ENCODE data around the gene ACOT9.
"Not testable (repeated sequence)": the region's sequence is repeated elsewhere in the genome, so short reads cannot be mapped to it uniquely, and the experiment has no call there.

ACOT9 gene, protein sequence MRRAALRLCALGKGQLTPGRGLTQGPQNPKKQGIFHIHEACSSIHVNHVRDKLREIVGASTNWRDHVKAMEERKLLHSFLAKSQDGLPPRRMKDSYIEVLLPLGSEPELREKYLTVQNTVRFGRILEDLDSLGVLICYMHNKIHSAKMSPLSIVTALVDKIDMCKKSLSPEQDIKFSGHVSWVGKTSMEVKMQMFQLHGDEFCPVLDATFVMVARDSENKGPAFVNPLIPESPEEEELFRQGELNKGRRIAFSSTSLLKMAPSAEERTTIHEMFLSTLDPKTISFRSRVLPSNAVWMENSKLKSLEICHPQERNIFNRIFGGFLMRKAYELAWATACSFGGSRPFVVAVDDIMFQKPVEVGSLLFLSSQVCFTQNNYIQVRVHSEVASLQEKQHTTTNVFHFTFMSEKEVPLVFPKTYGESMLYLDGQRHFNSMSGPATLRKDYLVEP

GRCh38 chrX:23742697-23743622 is at the start of gene ACOT9:
TSS of gene ACOT9 (minus strand) at chrX:23743276. CDS start at chrX:23743144, 132 bp downstream.
- no peak for DNase-seq

GRCh38 chrX:23790155-23790497 is 47.0 kb upstream of the ACOT9 start:
- DNase-seq, result no peak

GRCh38 chrX:23789386-23790154 is 46.5 kb upstream of the ACOT9 start:
- DNase-seq, result no peak

GRCh38 chrX:23788946-23789345 is 45.9 kb upstream of the ACOT9 start:
- DNase-seq, result no peak

GRCh38 chrX:23788521-23788920 is 45.4 kb upstream of the ACOT9 start:
- DNase-seq, result no peak

- no peak for DNase-seq
Measured at GRCh38 chrX:23787745-23788118, 44.7 kb upstream of the ACOT9 start.

DNA sequence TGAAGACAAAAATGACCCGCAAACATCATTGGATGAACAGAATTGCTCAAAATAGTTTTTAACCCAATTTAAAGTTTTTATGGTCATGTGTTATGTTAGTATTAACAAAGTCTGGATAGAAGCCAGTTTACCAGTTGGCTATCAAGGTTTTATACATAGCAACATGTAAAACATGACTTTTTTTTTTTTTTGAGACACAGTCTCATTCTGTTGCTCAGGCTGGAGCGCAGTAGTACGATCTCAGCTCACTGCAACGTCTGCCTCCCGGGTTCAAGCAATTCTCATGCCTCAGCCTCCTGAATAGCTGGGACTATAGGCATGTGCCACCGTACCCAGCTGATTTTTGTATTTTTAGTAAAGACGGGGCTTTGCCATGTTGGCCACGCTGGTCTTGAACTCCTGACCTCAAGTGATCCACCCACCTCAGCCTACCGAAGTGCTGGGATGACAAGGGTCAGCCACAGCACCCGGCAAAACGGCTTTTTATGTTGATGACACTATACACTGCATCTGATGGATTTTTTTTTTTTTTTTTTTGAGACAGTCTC is 43.3 kb upstream of the ACOT9 start:
- no peak for DNase-seq

DNA sequence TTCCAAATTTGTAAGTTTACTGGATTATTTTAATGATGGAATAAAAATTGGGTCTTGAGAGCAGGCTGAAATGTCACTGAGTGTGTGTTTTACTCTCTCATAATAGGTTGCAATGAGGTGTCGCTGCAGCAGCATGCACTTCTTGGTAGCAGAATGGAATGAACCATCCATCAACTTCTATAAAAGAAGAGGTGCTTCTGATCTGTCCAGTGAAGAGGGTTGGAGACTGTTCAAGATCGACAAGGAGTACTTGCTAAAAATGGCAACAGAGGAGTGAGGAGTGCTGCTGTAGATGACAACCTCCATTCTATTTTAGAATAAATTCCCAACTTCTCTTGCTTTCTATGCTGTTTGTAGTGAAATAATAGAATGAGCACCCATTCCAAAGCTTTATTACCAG is 42.5 kb upstream of the ACOT9 start:
- DNase-seq, result no peak

DNA sequence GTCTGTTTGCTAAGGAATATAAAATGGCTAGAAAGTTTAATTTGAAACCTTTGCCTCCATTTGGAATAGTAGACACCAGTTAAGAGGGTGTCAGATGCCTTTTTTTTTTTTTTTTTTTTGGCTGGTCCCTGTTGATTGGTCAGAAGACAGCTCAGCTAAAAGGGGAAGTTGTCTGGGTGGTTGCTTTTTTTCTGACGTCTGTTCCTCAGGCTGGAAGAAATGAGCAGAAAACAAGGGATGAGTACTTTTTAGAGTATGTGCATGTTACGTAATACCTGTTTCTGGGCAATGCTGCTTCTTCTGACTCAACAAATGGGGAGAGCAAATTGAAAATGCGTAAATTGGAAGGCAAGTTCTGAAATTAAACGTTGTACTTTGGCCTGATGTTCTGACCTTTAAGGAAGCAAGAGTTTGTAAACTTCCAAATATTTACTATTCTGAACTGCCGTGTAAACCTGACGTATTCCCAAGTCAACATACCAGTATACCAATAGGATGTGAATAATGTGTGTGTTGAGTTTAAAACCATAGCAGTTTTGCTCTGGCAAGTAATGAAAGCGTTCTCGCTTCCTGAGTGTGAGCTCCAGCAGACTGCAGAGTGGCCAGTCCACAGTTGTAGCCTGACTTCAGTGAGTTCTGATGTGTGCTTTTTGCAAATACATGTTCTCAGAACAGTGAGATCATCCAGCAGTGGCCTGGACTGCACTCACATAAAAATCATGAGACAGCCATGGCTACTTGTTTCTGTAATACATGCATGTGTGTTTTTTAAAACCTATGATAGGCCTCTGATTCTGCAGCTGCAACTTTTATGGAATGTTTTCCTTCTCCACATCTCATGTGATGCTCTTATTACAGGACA is 41.6 kb upstream of the ACOT9 start:
- DNase-seq, result no peak

GRCh38 chrX:23783589-23784469 is 40.8 kb upstream of the ACOT9 start:
- DNase-seq, result no peak

GRCh38 chrX:23782863-23783588 is 40.0 kb upstream of the ACOT9 start, which contains the start of gene SAT1:
TSS of gene SAT1 (plus strand) at chrX:23783173. CDS start at chrX:23783352, 179 bp downstream.
- DNase-seq, result peak; percentile 87

GRCh38 chrX:23782455-23782854 is 39.4 kb upstream of the ACOT9 start:
- no peak for DNase-seq

GRCh38 chrX:23779025-23779424 is 35.9 kb upstream of the ACOT9 start:
- no peak for DNase-seq

DNA sequence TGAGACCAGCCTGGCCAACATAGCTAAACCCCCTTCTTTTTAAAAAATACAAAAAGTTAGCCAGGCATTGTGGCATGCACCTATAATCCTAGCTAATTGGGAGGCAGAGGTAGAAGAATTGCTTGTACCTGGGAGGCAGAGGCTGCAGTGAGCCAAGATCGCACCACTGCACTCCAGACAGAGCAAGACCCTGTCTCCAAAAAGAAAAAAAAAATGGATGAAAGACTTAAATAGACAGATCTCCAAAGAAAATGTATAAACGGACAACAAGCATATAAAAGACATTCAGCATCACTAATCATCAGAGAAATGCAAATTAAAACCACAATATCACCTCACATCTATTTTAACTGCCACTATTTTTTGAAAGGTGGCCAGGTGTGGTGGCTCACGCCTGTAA is 33.3 kb upstream of the ACOT9 start:
- DNase-seq, result no peak

DNA sequence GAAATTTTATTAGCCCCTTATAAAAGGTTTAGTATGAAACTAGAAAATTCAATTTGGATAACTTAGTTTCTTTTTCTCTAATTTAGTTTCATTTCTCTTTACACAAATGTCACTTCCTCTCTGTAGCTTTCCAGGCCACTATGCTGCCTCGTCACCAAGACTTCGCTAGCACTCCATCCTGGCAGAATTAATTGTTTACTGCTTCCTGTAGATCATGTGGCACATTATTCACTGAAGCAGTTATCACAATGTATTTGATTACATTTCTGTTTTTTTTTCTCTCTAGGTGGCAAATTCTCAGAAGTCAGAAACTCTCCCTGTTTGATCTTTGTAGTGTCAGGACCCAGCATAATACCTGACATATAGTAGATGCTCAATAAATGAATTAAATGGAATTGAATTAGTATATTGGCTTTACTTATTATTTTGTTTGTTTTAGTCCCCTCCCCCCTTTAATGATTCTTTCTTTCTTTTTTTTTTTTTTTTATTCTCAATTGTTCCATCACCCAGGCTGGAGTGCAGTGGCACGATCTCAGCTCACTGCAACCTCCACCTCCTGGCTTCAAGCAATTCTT is 30.6 kb upstream of the ACOT9 start:
- no peak for DNase-seq

- not testable (repeated sequence) for DNase-seq
Measured at GRCh38 chrX:23771086-23771485, 28.0 kb upstream of the ACOT9 start.

DNA sequence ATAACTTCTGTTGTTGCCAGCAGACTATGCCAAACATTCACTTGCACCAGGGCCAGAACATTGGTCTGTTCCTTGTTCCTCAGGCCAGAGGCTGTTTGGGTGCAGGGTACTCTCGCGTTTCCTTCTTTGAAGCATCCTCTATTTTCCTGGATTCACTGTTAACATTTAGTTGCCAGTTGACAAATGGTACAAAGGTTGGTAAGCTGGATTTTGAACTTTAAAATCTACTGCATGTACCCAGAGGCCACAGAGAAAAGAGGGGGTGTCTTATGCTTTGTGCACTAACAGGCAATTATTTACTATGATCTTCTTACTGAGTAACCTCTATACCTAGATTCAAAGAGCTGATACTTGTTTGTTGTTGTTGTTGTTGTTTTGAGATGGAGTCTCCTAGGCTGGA is 27.1 kb upstream of the ACOT9 start:
- DNase-seq, result no peak

DNA sequence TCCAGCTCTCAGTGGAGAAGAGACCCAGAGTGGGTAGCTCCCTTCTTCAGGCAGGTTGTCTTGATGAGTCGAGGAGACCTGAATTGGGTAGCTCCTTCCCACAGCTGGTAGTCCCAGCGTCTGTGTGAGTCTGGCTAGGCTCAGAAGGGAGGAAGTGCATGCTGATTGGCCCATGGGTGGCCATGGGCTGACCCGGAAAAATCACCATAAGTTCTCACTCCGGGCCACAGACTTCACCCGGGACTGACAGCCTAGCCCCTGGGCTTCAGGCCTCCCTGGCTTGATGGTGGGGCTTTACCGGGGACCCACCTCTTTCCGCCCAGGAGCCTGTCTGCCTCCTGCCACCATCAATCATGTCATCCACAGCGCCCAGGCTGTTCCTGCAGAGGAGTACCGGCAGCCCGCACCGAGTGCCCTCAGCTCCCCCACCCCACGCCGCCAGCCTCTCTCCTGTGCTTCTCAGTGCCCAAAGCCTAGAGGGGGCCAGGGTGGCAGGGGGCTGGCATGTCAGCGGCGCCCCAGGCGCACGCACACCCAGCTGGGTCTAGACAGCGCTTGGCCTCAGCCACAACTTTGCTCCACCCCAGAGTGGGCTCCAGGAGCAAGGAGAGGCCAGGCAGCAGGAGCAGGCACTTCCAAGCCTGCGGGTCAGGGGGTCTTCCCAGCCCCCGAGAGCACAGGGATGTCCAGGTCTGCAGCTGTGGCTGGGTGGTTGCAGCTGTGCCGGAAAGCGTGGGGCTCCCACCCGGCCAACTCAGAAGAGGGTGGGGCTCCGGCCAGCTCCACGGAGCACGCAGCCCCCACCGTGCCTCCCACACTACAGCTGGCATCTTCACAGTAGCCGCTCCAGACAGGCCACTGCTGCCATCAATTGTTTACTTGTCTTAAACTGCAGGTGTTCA is 23.8 kb upstream of the ACOT9 start:
- no peak for DNase-seq

GRCh38 chrX:23765868-23766267 is 22.8 kb upstream of the ACOT9 start:
- DNase-seq, result no peak

Measured in COR-L47 (cell line).